ENCODE measurements around the gene PICALM.

GRCh38 chr11:86118253-86118652 lies 49.4 kb upstream of the PICALM start:
- TF ChIP-seq, protein P1, sequence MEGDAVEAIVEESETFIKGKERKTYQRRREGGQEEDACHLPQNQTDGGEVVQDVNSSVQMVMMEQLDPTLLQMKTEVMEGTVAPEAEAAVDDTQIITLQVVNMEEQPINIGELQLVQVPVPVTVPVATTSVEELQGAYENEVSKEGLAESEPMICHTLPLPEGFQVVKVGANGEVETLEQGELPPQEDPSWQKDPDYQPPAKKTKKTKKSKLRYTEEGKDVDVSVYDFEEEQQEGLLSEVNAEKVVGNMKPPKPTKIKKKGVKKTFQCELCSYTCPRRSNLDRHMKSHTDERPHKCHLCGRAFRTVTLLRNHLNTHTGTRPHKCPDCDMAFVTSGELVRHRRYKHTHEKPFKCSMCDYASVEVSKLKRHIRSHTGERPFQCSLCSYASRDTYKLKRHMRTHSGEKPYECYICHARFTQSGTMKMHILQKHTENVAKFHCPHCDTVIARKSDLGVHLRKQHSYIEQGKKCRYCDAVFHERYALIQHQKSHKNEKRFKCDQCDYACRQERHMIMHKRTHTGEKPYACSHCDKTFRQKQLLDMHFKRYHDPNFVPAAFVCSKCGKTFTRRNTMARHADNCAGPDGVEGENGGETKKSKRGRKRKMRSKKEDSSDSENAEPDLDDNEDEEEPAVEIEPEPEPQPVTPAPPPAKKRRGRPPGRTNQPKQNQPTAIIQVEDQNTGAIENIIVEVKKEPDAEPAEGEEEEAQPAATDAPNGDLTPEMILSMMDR (IDR thresholded peaks at IDR 0.05), result no peak
- TF ChIP-seq POLR2A (IDR thresholded peaks at IDR 0.05), result no peak

All from testis (tissue), 2 donors.